ENCODE results near the gene SLC5A11.

SLC5A11 gene

GRCh38 chr16:24873028-24873427, 27.3 kb downstream of the SLC5A11 start:
- Histone ChIP-seq H3K27me3 (ENCODE audit: insufficient read depth, low read length) (no peaks in the 10 kb centered on the region), H3K9ac (ENCODE audit: low read length) (no peak overlapping the region), H2BK5ac (ENCODE audit: low read depth, low read length, poor library complexity) (no peak overlapping the region), H4K8ac (ENCODE audit: low read depth, low read length) (no peak overlapping the region), H3K79me2 (ENCODE audit: control insufficient read depth, insufficient read depth, low read length, poor library complexity) (no peaks in the 10 kb centered on the region), H4K91ac (ENCODE audit: low read depth, low read length) (no peak overlapping the region), H2AK5ac (ENCODE audit: low read length) (no peak overlapping the region), H3K23ac (ENCODE audit: low read length) (no peak overlapping the region), H3K79me1 (ENCODE audit: low read length) (no peaks in the 10 kb centered on the region), H3K4me3 (ENCODE audit: low read depth, low read length) (no peak overlapping the region), H3K18ac (ENCODE audit: low read length) (no peak overlapping the region), H3K4me1 (ENCODE audit: control insufficient read depth in 1 of 2, insufficient read depth in 2 of 2, low read length in 2 of 2) (no peaks in the 10 kb centered on the region), H3K36me3 (ENCODE audit: control insufficient read depth in 1 of 2, insufficient read depth in 2 of 2, low read length in 2 of 2) (no peaks in the 10 kb centered on the region), H4K12ac (ENCODE audit: low read depth, low read length) (no peak overlapping the region), H3K4ac (ENCODE audit: low read depth, low read length) (no peak overlapping the region), H2AFZ (ENCODE audit: insufficient read depth, low read length, poor library complexity) (no peak overlapping the region), H2BK12ac (ENCODE audit: low read length) (no peak overlapping the region), H3K4me2 (ENCODE audit: low read length) (no peak overlapping the region), H2BK120ac (ENCODE audit: insufficient read depth, low read length, poor library complexity) (no peak overlapping the region), H3K9me3 (ENCODE audit: insufficient read depth, low read depth, low read length) (no peaks in the 10 kb centered on the region), H3K14ac (ENCODE audit: low read length) (no peak overlapping the region), H3K27ac (ENCODE audit: low read depth, low read length) (no peak overlapping the region)
- WGBS (ENCODE audit: extremely low coverage, insufficient coverage, insufficient read length): no CpG with 5 or more reads among the region's 2 CpGs
- no peak for DNase-seq

- Histone ChIP-seq H3K27ac (ENCODE audit: low read depth, low read length) (no peak overlapping the region), H3K4ac (ENCODE audit: low read depth, low read length) (no peak overlapping the region), H3K79me2 (ENCODE audit: control insufficient read depth, insufficient read depth, low read length, poor library complexity) (no peaks in the 10 kb centered on the region), H3K79me1 (ENCODE audit: low read length) (no peaks in the 10 kb centered on the region), H4K8ac (ENCODE audit: low read depth, low read length) (no peak overlapping the region), H2AK5ac (ENCODE audit: low read length) (no peak overlapping the region), H3K9ac (ENCODE audit: low read length) (no peak overlapping the region), H2BK5ac (ENCODE audit: low read depth, low read length, poor library complexity) (no peak overlapping the region), H3K18ac (ENCODE audit: low read length) (no peak overlapping the region), H3K23ac (ENCODE audit: low read length) (no peak overlapping the region), H3K27me3 (ENCODE audit: insufficient read depth, low read length) (no peaks in the 10 kb centered on the region), H2BK120ac (ENCODE audit: insufficient read depth, low read length, poor library complexity) (no peak overlapping the region), H2AFZ (ENCODE audit: insufficient read depth, low read length, poor library complexity) (no peak overlapping the region), H3K4me3 (ENCODE audit: low read depth, low read length) (no peak overlapping the region), H3K14ac (ENCODE audit: low read length) (no peak overlapping the region), H3K4me2 (ENCODE audit: low read length) (no peak overlapping the region), H4K91ac (ENCODE audit: low read depth, low read length) (no peak overlapping the region), H3K4me1 (ENCODE audit: control insufficient read depth in 1 of 2, insufficient read depth in 2 of 2, low read length in 2 of 2) (no peaks in the 10 kb centered on the region), H3K9me3 (ENCODE audit: insufficient read depth, low read depth, low read length) (no peaks in the 10 kb centered on the region), H4K12ac (ENCODE audit: low read depth, low read length) (no peak overlapping the region), H2BK12ac (ENCODE audit: low read length) (no peak overlapping the region), H3K36me3 (ENCODE audit: control insufficient read depth in 1 of 2, insufficient read depth in 2 of 2, low read length in 2 of 2) (no peaks in the 10 kb centered on the region)
- DNase-seq: no peak
- WGBS (ENCODE audit: extremely low coverage, insufficient coverage, insufficient read length): no CpG with 5 or more reads among the region's 10 CpGs
Observed at GRCh38 chr16:24875466-24875865, 29.7 kb downstream of the SLC5A11 start.

GRCh38 chr16:24876231-24876630, 30.5 kb downstream of the SLC5A11 start:
- WGBS (ENCODE audit: extremely low coverage, insufficient coverage, insufficient read length): no CpG with 5 or more reads among the region's 5 CpGs
- Histone ChIP-seq H3K4me2 (ENCODE audit: low read length) (no peak overlapping the region), H3K23ac (ENCODE audit: low read length) (no peak overlapping the region), H4K91ac (ENCODE audit: low read depth, low read length) (no peak overlapping the region), H2AK5ac (ENCODE audit: low read length) (no peak overlapping the region), H3K18ac (ENCODE audit: low read length) (no peak overlapping the region), H4K12ac (ENCODE audit: low read depth, low read length) (no peak overlapping the region), H2BK12ac (ENCODE audit: low read length) (no peak overlapping the region), H2BK5ac (ENCODE audit: low read depth, low read length, poor library complexity) (no peak overlapping the region), H3K36me3 (ENCODE audit: control insufficient read depth in 1 of 2, insufficient read depth in 2 of 2, low read length in 2 of 2) (no peaks in the 10 kb centered on the region), H3K14ac (ENCODE audit: low read length) (no peak overlapping the region), H3K9me3 (ENCODE audit: insufficient read depth, low read depth, low read length) (no peaks in the 10 kb centered on the region), H4K8ac (ENCODE audit: low read depth, low read length) (no peak overlapping the region), H3K4ac (ENCODE audit: low read depth, low read length) (no peak overlapping the region), H2AFZ (ENCODE audit: insufficient read depth, low read length, poor library complexity) (no peak overlapping the region), H2BK120ac (ENCODE audit: insufficient read depth, low read length, poor library complexity) (no peak overlapping the region), H3K27ac (ENCODE audit: low read depth, low read length) (no peak overlapping the region), H3K9ac (ENCODE audit: low read length) (no peak overlapping the region), H3K79me1 (ENCODE audit: low read length) (no peaks in the 10 kb centered on the region), H3K4me1 (ENCODE audit: control insufficient read depth in 1 of 2, insufficient read depth in 2 of 2, low read length in 2 of 2) (no peaks in the 10 kb centered on the region), H3K79me2 (ENCODE audit: control insufficient read depth, insufficient read depth, low read length, poor library complexity) (no peaks in the 10 kb centered on the region), H3K27me3 (ENCODE audit: insufficient read depth, low read length) (no peaks in the 10 kb centered on the region), H3K4me3 (ENCODE audit: low read depth, low read length) (no peak overlapping the region)
- no peak for DNase-seq

- WGBS (ENCODE audit: extremely low coverage, insufficient coverage, insufficient read length): no CpG with 5 or more reads among the region's 2 CpGs
Observed at GRCh38 chr16:24879684-24880083, 33.9 kb downstream of the SLC5A11 start.

More at GRCh38 chr16:24879684-24880083, 33.9 kb downstream of the SLC5A11 start:
- H3K23ac ChIP-seq (ENCODE audit: low read length): no peak overlapping the region
- no peaks in the 10 kb centered on the region for H3K79me2 ChIP-seq (ENCODE audit: control insufficient read depth, insufficient read depth, low read length, poor library complexity)
- H4K12ac ChIP-seq (ENCODE audit: low read depth, low read length): no peak overlapping the region
- H2AFZ ChIP-seq (ENCODE audit: insufficient read depth, low read length, poor library complexity): no peak overlapping the region
- no peak overlapping the region for H2BK120ac ChIP-seq (ENCODE audit: insufficient read depth, low read length, poor library complexity)
- H3K18ac ChIP-seq (ENCODE audit: low read length): no peak overlapping the region
- no peak overlapping the region for H3K14ac ChIP-seq (ENCODE audit: low read length)
- no peak for DNase-seq
- no peak overlapping the region for H3K4me3 ChIP-seq (ENCODE audit: low read depth, low read length)
- H3K4me2 ChIP-seq (ENCODE audit: low read length): no peak overlapping the region
- H4K91ac ChIP-seq (ENCODE audit: low read depth, low read length): no peak overlapping the region
- no peak overlapping the region for H2BK5ac ChIP-seq (ENCODE audit: low read depth, low read length, poor library complexity)
- no peak overlapping the region for H4K8ac ChIP-seq (ENCODE audit: low read depth, low read length)
- H3K79me1 ChIP-seq (ENCODE audit: low read length): no peaks in the 10 kb centered on the region
- H3K27ac ChIP-seq (ENCODE audit: low read depth, low read length): no peak overlapping the region
- H2BK12ac ChIP-seq (ENCODE audit: low read length): no peak overlapping the region
- H3K9me3 ChIP-seq (ENCODE audit: insufficient read depth, low read depth, low read length): no peaks in the 10 kb centered on the region
- no peak overlapping the region for H2AK5ac ChIP-seq (ENCODE audit: low read length)
- no peak overlapping the region for H3K4ac ChIP-seq (ENCODE audit: low read depth, low read length)
- H3K9ac ChIP-seq (ENCODE audit: low read length): no peak overlapping the region
- no peaks in the 10 kb centered on the region for H3K4me1 ChIP-seq (ENCODE audit: control insufficient read depth in 1 of 2, insufficient read depth in 2 of 2, low read length in 2 of 2)
- no peaks in the 10 kb centered on the region for H3K27me3 ChIP-seq (ENCODE audit: insufficient read depth, low read length)
- no peaks in the 10 kb centered on the region for H3K36me3 ChIP-seq (ENCODE audit: control insufficient read depth in 1 of 2, insufficient read depth in 2 of 2, low read length in 2 of 2)
